PC-3 (cell line): Measurements from ENCODE around the gene MBOAT7. TPM values are rescaled to one million over a fixed set of nuclear protein-coding genes. Genes with fewer than 3 reads are reported as not detected.
A peak's percentile ranks its signal among the peaks of the same experiment; 100 is the strongest.
"Not testable (repeated sequence)": the region's sequence is repeated elsewhere in the genome, so short reads cannot be mapped to it uniquely, and the experiment has no call there.

ENCODE experiments used
- ATAC-seq: fragments of 200-7000 bp; cut with Tn5 transposase; 2 replicates; pipeline ENCODE4 v1.9.1; 2020; ENCODE audit warnings: mild to moderate bottlenecking, moderate library complexity
- BruUV-seq: library from RNA; stranded (reverse); fragments of 400-500 nt; replicated peaks from 2 replicates; lab custom pipeline; 2021; lab: Mats Ljungman, UMichigan
- CTCF ChIA-PET: fragments of 300-600 bp; sonication (Branson Sonifier 250); formaldehyde crosslinking; loops from one replicate; lab custom pipeline; 2022; ENCODE audit warnings: antibody characterized with exemption; lab: Charles Lee
- POLR2A ChIA-PET: fragments of 300-600 bp; sonication (Branson Sonifier 250); formaldehyde crosslinking; loops from one replicate; lab custom pipeline; 2022; ENCODE audit warnings: antibody characterized with exemption; ENCODE audit not compliant: unreplicated experiment; lab: Charles Lee
- DNase-seq: peaks from one replicate; pipeline ENCODE4 v3.0.0-alpha.2; 2015
- H2AFZ ChIP-seq: fragments of 300-600 bp; sonication (generic); 2 replicates; pipeline ENCODE4 v1.6.0; 2016; ENCODE audit warnings: antibody characterized with exemption, low read length
- H3F3A ChIP-seq: fragments of 300-600 bp; sonication (generic); one replicate; pipeline ENCODE4 v1.6.0; 2017; ENCODE audit warnings: antibody characterized with exemption, low read length, control low read depth, mild to moderate bottlenecking; ENCODE audit not compliant: unreplicated experiment
- H3K27ac ChIP-seq: fragments of 300-600 bp; sonication (generic); 2 replicates; pipeline ENCODE4 v1.5.1; 2016; ENCODE audit warnings: mild to moderate bottlenecking, low read length
- H3K27me3 ChIP-seq: fragments of 300-600 bp; sonication (generic); 2 replicates; pipeline ENCODE4 v1.6.1; 2016; ENCODE audit warnings: low read length, mixed read lengths
- H3K36me3 ChIP-seq: fragments of 300-600 bp; sonication (generic); 2 replicates; pipeline ENCODE4 v1.6.1; 2016; ENCODE audit warnings: low read depth, mixed run types, low read length, mixed read lengths
- H3K4me1 ChIP-seq: fragments of 300-600 bp; sonication (generic); 2 replicates; pipeline ENCODE4 v1.5.1; 2016; ENCODE audit warnings: low read length; ENCODE audit not compliant: insufficient read depth
- H3K4me2 ChIP-seq: fragments of 300-600 bp; sonication (generic); 2 replicates; pipeline ENCODE4 v1.6.0; 2016; ENCODE audit warnings: low read length
- H3K4me3 ChIP-seq: fragments of 300-600 bp; sonication (generic); 2 replicates; pipeline ENCODE4 v1.5.1; 2016; ENCODE audit warnings: mild to moderate bottlenecking, low read length, mixed read lengths
- H3K79me2 ChIP-seq: fragments of 300-600 bp; sonication (generic); 2 replicates; pipeline ENCODE4 v1.6.1; 2017; ENCODE audit warnings: low read length, mixed read lengths
- H3K9ac ChIP-seq: fragments of 300-600 bp; sonication (generic); 2 replicates; pipeline ENCODE4 v1.6.0; 2016; ENCODE audit warnings: mild to moderate bottlenecking, low read length
- H3K9me2 ChIP-seq: fragments of 300-600 bp; sonication (generic); replicated peaks from 2 replicates; pipeline ENCODE4 v1.6.1; 2016; ENCODE audit warnings: mixed run types, low read length, mixed read lengths
- H3K9me3 ChIP-seq: fragments of 300-600 bp; sonication (generic); 2 replicates; pipeline ENCODE4 v1.6.1; 2016; ENCODE audit warnings: low read length, mixed read lengths
- H4K20me1 ChIP-seq: fragments of 300-600 bp; sonication (generic); 2 replicates; pipeline ENCODE4 v1.6.1; 2016; ENCODE audit warnings: low read length, mixed read lengths
- CTCF ChIP-seq: fragments of 300-600 bp; sonication (generic); conservative IDR thresholded peaks from 2 replicates; pipeline ENCODE4 v1.5.1; 2017; ENCODE audit warnings: antibody characterized with exemption, low read depth, mild to moderate bottlenecking, low read length
- EZH2 ChIP-seq: fragments of 300-600 bp; sonication (generic); IDR thresholded peaks from one replicate; pipeline ENCODE4 v1.6.1; 2017; ENCODE audit warnings: antibody characterized with exemption, mild to moderate bottlenecking, low read length; ENCODE audit not compliant: unreplicated experiment
- EZH2phosphoT487 ChIP-seq: fragments of 300-600 bp; sonication (generic); IDR thresholded peaks from 2 replicates; pipeline ENCODE4 v1.6.1; 2018; ENCODE audit warnings: mild to moderate bottlenecking, antibody characterized with exemption, low read length, borderline replicate concordance
- intact Hi-C: fragments of 100-400 bp; cut with micrococcal nuclease; formaldehyde crosslinking; loops from 2 replicates; pipeline ENCODE4 v1.9.0; 2023
- total RNA-seq: library from RNA; depleted of rRNA; stranded (reverse); fragments of >200 nt; gene quantifications from 2 replicates; pipeline ENCODE4 v1.2.3, GENCODE V29; 2014

MBOAT7 gene
- total RNA-seq, 1 experiment from 2014 or later = 231 TPM

- CTCF ChIA-PET = interaction anchor here (0.6 kb wide), 1 partner anchor 223 kb away, joined by 3 read pairs; no protein-coding TSS in a partner anchor
- TF ChIP-seq EZH2 = no peak
- TF ChIP-seq CTCF = peak; percentile 99
- no peak for TF ChIP-seq EZH2phosphoT487
- no peak overlapping the region for H2AFZ ChIP-seq
- peaks cover 8% of the 10 kb centered on the region for H3K4me1 ChIP-seq
- POLR2A ChIA-PET = interaction anchor here (0.7 kb wide), 1 partner anchor 40 kb away, joined by 4 read pairs; the partner anchor contains the start of gene TSEN34
- no peak overlapping the region for H3K4me3 ChIP-seq
- H3K27me3 ChIP-seq = peaks cover 10% of the 10 kb centered on the region; the same call in 1 of the 2 replicates
- ATAC-seq = peak; percentile 98
- no peaks in the 10 kb centered on the region for H4K20me1 ChIP-seq
- no peaks in the 10 kb centered on the region for H3K9me2 ChIP-seq
- BruUV-seq = no TSS peak
- H3K27ac ChIP-seq = no peak overlapping the region
- no peak overlapping the region for H3K4me2 ChIP-seq
- no peaks in the 10 kb centered on the region for H3K36me3 ChIP-seq
- no peak overlapping the region for H3K9ac ChIP-seq
- DNase-seq = peak; percentile 93
- H3F3A ChIP-seq = no peaks in the 10 kb centered on the region
- no peaks in the 10 kb centered on the region for H3K9me3 ChIP-seq
- no peaks in the 10 kb centered on the region for H3K79me2 ChIP-seq
- intact Hi-C loops = loop anchor here (1.0 to 10.0 kb wide), 3 partner anchors 41 to 427 kb away; no protein-coding TSS in a partner anchor
These were observed 41.9 kb upstream of the MBOAT7 start for GRCh38 chr19:54231077-54231931.

GRCh38 chr19:54230031-54230430 lies 40.7 kb upstream of the MBOAT7 start:
- ATAC-seq (no peak), DNase-seq (no peak)
- H3K4me3 ChIP-seq = no peak overlapping the region
- CTCF ChIA-PET = no interaction called here
- H3K36me3 ChIP-seq = no peaks in the 10 kb centered on the region
- POLR2A ChIA-PET = no interaction called here
- no TSS peak for BruUV-seq
- H3K27me3 ChIP-seq = peaks cover 6% of the 10 kb centered on the region; the same call in 1 of the 2 replicates
- H2AFZ ChIP-seq = no peak overlapping the region
- H3K4me2 ChIP-seq = no peak overlapping the region
- H3K9ac ChIP-seq = no peak overlapping the region
- no peaks in the 10 kb centered on the region for H3K9me3 ChIP-seq
- peaks cover 8% of the 10 kb centered on the region for H3K4me1 ChIP-seq
- H3F3A ChIP-seq = no peaks in the 10 kb centered on the region
- TF ChIP-seq EZH2 (no peak), EZH2phosphoT487 (no peak), CTCF (no peak)
- H3K79me2 ChIP-seq = no peaks in the 10 kb centered on the region
- no peaks in the 10 kb centered on the region for H3K9me2 ChIP-seq
- intact Hi-C loops = loop anchor here (10.0 kb wide), 1 partner anchor 425 kb away; no protein-coding TSS in a partner anchor
- H3K27ac ChIP-seq = no peak overlapping the region
- no peaks in the 10 kb centered on the region for H4K20me1 ChIP-seq

- no peak overlapping the region for H3K4me3 ChIP-seq
- H3K27me3 ChIP-seq = peaks cover 6% of the 10 kb centered on the region; the same call in 1 of the 2 replicates
- no TSS peak for BruUV-seq
- H3K9ac ChIP-seq = no peak overlapping the region
- no peaks in the 10 kb centered on the region for H3K9me3 ChIP-seq
- H3K79me2 ChIP-seq = no peaks in the 10 kb centered on the region
- intact Hi-C loops = no loop called here
- no peak overlapping the region for H3K4me2 ChIP-seq
- H2AFZ ChIP-seq = no peak overlapping the region
- no peaks in the 10 kb centered on the region for H3K36me3 ChIP-seq
- H3K9me2 ChIP-seq = no peaks in the 10 kb centered on the region
- POLR2A ChIA-PET = no interaction called here
- H3K27ac ChIP-seq = no peak overlapping the region
- DNase-seq = no peak
- H3K4me1 ChIP-seq = peaks cover 8% of the 10 kb centered on the region
- TF ChIP-seq EZH2 (no peak), EZH2phosphoT487 (no peak), CTCF (no peak)
- no peaks in the 10 kb centered on the region for H3F3A ChIP-seq
- CTCF ChIA-PET = no interaction called here
- H4K20me1 ChIP-seq = no peaks in the 10 kb centered on the region
- ATAC-seq = no peak
These were observed 39.8 kb upstream of the MBOAT7 start for GRCh38 chr19:54229146-54229545.

GRCh38 chr19:54224619-54225018 lies 35.2 kb upstream of the MBOAT7 start:
- DNase-seq, H3K9me3 ChIP-seq, H2AFZ ChIP-seq, H4K20me1 ChIP-seq, H3K4me1 ChIP-seq, H3K9ac ChIP-seq, POLR2A ChIA-PET, H3K4me2 ChIP-seq, H3K36me3 ChIP-seq, BruUV-seq, CTCF ChIA-PET, H3K9me2 ChIP-seq, H3K27ac ChIP-seq, H3K4me3 ChIP-seq, intact Hi-C loops, H3K79me2 ChIP-seq, ATAC-seq, H3F3A ChIP-seq: not testable (repeated sequence)
- peaks cover 20% of the 10 kb centered on the region; the same call in 1 of the 2 replicates for H3K27me3 ChIP-seq
